Epithelial cell of prostate (primary cell): ENCODE data around the gene MAP2K2.
A peak's percentile ranks its signal among the peaks of the same experiment; 100 is the strongest.

Experiments used
- DNase-seq: peaks from one replicate; pipeline ENCODE4 v3.0.0-alpha.2; 2011; ENCODE audit warnings: low read depth, low spot score
- H3K27ac ChIP-seq: fragments of 450-650 bp; 2 replicates; pipeline ENCODE4 v1.5.1; 2017; ENCODE audit warnings: mild to moderate bottlenecking

The MAP2K2 gene

DNA sequence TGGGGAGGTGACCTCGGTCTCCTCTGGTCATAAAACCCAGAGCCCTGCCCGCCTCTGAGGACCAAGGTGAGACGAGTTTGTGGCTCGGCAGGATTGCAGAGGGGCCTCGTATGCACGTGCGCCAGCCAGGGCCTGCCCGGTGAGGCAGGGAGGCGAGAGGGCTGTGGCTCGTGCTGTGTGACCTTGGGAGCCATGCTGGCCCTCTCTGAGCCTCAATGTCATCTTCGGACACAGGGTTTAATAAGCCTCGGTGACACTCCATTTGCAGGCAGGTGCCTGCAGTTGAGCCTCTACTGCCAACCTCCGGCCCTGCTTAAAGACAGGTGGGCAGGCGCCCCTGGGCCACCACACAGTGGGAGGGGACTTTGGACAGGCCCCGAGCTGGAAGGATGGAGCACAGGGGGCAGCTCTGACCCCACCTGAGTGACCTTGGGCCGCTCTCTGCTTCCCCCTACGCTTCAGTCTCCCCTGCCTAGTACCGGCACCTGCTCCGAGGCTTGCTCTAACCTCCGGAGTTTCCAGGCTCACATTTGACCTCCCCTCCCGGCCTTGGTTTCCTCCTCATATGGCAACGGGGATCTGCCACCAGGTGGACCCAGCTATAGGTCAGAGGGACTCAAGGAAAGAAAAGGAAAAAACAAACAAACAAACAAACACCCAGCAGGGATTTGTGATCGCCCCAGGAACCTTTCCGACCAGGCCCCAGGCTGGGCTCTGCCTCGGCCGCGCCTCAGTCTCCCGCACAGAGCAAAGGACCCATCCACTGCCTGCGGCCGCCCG lies 60.4 kb downstream of the MAP2K2 start:
- no peak for DNase-seq
- peak overlapping the region; percentile 89 for H3K27ac ChIP-seq

DNA sequence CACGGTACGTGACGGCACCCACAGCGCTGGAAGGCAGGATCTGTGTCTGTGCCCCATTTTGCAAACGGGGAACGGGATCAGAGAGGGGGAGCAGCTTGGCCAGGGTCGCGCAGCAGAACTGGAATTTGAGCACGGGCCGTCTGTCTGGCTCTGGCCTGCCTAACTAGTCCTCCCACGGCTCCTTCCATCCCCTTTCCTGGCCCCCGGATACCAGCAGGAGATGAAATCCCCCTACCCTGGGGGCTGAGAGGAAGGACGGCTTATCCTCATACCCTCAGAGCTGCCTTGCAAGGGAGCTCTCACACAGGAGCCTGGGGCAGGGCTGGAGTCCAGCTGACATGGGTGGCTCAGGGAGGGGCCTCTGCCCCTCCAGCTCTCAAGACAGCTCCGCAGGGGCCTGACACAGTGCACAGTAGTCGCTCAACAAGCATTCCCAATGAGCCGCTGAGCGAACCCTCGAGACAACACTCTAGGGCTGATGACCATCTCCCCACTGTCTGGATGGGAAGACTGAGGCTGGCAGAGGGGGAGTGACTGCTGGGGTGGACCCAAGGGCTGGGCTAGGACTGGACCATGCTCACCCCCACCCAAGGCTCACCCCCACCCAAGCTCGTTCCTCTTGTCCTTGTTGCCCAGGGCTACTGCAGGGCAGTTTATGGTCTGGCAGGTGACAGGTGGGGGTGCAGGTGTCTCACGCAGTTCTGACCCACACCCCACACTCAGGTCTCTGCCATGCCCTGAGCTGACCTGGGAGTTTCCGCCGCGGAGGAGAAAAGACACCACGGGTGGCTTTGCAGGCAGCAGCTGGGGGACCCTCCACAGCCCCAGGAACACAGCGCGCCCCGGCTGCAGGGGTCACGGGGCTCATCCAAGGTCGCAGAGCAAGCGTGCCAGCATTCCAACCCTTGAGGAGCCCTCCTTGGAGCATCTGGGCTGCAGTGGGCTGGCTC lies 61.2 kb downstream of the MAP2K2 start:
- no peak for DNase-seq
- peak overlapping the region; percentile 89 for H3K27ac ChIP-seq

DNA sequence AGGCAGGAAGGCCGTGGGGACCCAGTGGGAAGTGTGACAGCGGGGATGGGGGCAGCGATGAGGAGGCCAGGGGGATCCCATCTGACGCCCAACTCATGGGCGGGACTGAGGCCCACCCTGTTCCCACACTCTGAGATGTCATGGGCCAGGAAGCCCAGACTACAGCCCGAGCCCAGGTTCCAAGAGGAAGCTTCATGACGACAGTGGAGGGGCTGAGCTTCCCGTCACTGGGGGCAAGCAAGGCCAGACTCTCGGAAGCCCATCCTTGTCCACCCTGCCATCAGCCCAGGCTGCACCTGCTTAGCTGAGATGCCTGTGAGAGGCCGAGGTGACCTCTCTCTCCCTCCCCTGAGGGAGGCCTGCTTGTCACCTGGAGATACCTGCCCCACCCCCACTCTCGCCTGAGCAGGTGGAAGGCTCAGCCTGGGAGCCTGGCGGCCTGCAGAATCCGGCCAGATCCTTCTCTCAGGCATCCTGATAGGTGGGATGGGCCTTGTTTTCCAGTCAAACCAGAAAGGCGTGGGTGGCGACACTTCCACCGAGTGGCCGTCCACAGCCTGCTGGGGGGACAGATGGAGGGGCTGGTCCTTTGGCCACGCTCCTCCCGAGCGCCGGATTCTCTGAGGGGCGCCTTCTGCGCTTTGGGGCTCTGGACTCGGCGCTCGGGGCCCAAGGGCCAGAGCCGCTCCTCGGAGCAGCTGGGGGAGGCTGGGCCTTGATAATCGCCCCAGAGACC lies 62.1 kb downstream of the MAP2K2 start:
- no peak for DNase-seq
- H3K27ac ChIP-seq = peak overlapping the region; percentile 89

DNA sequence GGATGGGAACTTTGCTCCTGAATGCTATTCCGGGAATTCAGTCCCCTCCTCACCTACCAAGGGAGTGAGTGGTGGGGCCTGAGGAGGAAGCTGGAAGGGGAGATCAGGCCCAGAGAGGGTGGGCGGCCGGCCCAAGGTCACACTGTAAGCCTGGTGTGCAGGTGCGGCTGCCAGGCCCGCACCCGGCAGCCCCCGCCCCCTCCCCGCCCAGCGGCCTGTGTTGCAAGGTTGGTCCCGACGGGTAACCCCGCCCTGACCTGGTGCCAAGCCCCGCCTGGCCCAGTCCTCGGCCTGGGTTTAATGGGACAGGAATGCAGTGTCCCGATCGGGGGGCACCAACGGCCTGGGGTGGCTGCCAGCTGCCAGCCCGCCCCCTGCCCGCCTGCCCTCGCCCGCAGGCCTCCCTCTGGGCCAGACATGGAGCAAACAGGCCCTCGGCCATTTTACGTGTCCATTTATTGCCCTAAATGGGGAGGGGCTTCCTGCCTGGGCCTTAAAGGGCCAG lies 62.7 kb downstream of the MAP2K2 start:
- H3K27ac ChIP-seq = peak overlapping the region; percentile 89
- DNase-seq = no peak

DNA sequence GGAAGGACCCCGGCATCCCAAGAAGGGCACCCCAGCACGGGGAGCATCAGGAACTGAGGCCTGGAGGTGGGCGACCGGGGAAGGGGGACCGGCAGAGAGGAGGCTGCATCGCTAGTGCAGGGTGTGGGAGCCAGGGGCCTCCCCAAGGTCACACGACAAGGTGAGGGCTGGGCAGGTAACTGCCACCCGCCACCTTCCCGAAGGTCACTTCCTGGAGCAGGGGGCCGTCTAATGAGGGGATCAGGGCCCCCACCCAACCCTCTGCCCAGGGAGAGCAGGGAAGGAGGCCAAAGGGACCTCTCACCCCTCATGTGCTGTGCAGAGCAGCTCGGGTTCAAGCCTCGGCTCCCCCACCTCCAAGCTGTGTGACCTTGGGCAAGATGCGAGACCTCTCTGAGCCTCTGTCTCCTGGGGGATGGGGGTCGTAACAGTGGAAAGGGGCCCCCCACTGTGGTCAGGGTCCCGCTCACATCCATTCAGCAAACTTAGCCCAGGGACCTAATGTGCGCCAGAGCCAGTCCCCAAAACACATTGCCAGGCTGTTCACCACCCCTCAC lies 63.2 kb downstream of the MAP2K2 start:
- H3K27ac ChIP-seq = peak overlapping the region; percentile 89
- no peak for DNase-seq

DNA sequence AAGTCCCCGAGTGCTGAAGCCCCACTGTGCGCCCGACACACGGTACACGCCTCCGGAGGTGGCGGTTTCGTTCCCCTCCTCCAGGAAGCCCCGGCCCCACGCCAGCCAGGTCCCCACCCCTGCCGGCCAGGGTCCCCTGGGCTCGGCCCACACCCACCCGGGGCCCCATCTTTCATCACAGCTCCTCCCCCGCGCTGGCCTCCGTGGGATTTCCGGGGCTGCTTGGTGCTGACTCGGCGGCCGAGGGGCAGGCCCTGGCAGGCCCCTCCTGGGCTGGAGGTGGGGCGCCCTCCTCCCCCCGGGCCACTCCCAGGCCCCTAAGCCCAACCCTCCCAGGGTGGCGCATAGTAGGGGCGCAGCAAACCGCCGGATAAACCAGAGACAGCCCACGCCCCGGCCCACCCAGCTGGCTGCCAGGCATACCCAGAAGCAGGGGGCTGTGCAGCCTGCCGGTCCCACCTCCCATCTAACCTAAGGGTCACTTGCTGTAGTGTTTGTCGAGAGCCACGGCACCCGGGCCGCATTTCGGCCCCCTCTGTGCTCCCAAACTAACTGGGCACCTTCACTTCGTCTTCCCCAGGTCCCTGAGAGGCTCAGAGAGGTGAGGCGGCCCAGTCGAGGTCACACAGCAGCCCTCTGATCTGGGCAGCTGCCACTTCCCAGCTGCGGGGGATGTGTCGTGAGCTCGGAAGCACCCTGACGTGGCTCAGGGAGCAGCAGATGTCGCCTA lies 63.9 kb downstream of the MAP2K2 start:
- DNase-seq = no peak
- peak overlapping the region; percentile 89 for H3K27ac ChIP-seq

DNA sequence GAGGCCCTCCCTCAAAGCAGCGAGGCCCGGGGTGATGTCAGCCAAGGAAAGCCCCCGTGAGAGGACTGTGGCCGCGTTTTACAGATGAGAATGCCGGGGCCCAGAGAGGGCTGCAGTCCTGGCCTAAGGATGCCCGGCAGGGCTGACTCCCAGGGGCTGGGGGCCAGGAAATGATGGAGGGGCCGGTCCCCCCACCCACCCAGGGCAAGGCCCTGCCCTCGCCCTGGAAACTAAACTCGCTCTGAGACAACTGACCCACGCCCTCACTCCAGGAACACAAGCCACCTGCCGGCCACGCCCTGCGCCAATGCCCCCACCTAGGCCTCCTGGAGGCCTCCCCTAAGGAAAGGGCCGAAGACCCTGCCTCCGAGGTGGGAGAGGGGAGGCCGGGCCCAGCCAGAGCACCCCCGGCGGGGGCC lies 64.5 kb downstream of the MAP2K2 start:
- DNase-seq = no peak
- H3K27ac ChIP-seq = peak overlapping the region; percentile 89

DNA sequence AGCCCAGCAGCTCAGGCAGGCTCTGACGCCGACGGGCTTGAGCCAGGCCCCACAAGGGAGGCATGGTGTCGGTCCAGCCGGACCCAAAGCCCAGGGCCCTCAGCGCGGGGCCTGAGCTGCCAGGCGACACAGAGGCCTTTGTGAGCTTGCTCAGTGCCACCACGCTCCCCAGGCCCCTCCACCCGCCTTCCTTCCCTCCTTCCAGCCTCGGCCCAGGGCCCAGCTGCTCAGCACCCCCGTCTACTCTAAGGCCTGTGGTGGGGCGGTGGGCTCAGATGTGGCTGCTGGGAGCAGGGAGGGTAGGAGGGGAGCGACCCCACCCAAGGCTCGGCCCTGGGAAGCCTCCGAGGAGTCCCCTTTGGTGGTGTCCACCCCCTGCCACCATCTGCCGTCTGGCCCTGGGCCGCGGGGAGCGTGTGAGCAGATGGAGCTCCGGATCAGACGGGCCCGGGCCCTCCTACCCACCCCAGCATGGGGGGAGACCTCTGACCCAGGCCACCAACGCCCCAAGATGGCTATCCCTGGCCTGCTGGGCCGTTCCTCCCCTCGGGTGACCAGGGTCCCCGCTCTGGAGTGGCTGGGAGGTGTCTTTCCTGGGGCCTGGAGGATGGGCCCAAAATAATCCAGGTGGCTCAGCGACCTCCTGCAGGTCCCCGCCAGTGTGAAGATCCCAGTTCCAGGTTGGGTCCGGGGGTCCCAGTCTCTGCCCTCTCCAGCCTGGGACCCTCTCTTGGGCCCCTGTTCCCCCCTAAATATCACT lies 65.0 kb downstream of the MAP2K2 start:
- peak overlapping the region; percentile 89 for H3K27ac ChIP-seq
- no peak for DNase-seq

DNA sequence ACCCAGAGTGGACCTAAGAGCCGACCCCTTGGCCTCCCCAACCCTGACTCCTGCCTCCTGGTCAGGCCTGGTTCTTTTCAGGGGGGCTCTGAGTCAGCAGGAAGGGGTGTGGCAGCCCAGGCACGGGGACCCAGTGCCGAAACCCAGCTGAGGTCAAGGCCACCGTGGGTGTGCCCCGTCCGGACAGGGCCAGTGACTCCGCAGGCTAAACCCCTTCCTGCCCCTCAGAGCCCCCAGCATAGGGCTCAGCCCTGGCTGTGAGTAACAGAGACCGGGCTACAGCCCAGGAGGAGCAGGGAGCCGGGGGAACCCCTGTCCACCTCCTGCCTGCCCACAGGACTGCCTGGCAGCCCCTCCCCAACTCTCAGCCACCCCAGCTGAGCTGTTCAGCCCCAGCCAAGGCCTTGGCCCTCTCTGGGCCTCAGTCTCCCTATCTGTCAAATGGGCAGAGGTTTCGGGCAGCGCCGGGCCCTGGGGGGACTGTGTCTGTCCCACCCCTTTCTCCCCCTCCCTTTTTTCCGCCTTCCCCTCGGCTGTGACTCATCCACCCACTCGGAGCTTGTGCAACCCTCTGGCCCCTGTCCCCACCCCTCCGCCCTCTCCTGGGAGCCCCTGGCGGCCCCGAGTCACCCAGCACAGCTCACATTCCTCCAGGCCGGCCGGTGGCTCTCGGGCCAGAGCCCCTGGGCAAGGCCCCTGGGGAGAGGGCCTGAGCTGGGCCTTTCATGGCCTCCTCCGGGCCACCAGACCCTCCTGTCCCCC lies 65.8 kb downstream of the MAP2K2 start:
- H3K27ac ChIP-seq = peak overlapping the region; percentile 89
- no peak for DNase-seq

DNA sequence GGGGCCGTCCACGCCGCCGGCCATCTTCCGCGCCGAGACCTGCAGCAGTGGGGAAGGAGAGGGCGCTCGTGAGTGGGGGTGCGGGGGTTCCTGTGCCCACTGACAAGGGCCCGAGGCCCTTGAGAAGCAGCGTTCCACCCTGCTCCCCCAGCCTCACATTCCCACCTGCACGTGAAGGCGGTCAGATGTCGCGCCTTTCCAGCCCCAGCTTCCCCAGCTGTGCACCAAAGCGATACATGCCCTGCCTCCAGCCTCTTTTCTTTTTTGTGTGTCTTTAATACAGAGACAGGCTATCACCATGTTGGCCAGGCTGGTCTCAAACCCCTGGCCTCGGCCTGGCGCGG lies 68.7 kb downstream of the MAP2K2 start:
- DNase-seq = no peak
- no peak overlapping the region for H3K27ac ChIP-seq

DNA sequence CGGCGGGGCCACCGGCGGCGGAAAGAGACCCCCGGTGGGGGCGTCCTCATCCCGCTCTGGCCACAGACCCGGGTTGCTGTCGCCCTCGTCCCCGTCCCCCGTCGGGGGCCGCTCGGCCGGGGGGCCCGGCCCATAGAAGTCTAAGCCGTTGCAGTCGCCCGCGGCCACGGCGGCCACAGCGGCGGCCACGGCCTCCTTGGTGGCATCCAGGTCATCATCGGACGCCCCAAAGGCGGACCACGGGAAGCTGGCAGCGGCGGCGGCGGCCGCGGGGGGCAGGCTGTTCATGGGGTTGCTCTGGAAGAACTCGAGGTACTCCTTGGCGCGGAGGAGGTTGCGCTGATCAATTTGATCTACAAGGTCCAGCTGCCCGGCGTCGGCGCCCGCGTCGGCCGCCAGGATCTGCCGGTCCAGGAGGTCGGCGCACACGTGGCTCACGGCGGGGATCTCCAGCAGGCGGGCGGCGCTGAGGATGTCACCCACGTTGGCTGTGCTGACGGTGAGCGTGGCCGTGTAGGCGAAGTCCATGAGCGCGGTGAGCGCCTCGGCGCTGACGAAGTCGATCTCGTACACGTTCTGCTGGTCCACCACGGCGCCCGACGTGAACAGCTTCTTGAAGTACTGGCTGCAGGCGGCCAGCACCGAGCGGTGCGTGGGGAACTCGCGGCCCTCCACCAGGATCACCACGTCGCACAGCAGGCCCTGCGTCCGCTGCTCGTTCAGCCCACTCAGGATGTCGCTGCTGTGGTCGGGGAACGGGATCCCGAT lies 69.3 kb downstream of the MAP2K2 start:
- no peak for DNase-seq
- H3K27ac ChIP-seq = no peak overlapping the region

DNA sequence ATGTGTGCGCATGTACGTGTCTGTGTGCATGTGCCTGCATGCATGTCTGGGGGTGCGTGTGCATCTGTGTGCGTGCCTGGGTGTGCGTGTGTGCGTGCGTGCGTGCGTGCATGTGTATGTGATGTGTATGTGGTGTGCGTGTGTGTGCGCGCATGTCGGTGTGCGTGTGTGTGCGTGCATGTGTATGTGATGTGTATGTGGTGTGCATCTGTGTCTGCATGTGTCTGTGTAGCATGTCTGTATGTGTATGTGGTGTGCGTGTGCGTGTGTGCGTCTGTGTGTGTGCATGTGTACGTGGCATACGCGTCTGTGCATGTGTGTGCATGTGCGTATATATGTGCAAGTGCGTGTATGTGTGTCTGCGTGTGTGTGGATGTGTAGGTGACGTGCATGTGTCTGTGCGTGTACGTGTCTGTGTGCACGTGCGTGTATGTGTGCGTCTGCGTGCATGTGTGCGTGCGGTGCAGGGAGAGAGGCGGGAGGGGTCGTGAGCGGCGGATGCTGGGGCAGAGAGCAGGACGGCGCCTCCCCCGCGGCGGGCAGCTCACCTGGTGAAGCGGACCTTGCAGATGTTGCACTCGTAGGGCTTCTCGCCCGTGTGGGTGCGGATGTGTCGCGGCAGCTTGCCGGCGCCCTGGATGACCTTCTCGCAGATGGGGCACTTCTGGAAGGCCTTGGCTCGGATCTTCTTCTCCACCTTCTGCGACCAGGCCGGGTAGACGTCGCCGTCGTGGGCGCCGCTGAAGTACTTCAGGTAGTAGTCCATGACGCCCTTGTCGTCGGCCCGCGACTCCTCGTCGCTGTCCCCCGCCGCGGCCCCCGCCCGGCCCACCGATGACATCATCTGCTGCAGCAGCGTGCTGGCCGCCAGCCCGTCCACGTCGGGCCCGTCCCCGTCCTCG lies 70.2 kb downstream of the MAP2K2 start:
- DNase-seq = no peak
- H3K27ac ChIP-seq = peak overlapping the region; percentile 89

DNA sequence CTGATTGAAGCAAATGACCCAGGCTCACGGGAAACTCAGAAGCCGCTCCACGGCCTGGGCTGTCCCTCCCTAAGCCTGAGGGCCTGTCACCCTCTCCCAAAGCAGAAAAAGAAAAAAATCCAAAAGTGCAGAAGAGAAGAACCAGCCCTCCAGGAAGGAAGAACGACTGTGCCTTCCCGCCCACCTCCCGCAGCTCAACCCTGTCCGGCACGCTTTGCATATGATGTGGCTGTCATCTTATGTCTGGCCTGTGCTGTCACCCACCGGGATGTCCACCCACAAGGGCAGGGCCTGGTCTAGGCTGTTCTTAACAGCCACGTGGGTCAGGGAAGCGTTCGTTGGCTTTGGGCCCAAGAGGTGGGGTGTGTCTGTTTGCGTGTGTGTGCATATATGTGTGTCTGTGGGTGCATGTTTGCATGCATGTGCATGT lies 70.9 kb downstream of the MAP2K2 start:
- DNase-seq = no peak
- peak overlapping the region; percentile 89 for H3K27ac ChIP-seq

DNA sequence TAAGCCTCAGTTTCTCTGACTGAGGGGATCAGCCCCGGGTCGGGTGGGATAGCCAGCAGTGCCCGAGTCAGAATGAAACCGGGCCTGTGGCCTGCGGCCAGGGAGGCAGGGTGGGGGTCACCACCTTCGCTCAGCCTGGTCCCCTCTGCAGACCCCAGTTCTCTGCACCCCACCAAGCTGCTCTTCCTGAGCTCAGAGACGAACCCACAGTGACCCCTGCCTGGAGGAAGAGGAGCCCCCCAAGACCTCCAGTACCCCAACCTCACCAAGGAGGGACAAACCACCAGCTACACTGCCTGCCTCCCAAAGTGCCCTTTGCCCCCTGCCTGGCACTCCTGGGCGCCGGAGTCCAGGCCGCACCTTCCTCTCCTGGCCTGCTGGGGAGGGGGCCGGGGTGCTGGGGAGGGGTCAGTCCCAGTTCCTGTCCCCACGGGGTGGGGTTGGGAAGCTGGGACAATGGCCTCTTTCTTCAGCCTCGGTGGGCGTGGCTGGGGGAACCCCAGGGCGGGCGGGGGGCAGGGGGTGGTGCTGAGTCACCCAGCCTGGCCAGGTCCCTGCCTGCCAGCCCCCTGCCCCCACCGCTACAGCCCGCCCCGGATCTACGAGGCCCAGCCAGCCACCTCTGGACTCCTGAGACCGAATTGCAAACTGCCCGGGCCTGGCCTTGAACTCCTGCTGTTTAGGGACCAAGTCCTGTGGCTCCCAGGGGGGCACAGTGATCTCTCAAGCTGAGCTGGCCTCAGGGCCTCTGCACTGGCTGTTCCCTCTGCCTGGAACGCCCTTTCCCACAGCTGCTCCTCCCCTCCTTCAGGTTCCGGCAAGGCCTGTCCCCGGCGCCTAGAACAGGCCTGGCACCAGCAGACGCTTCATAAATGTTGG lies 71.6 kb downstream of the MAP2K2 start:
- peak overlapping the region; percentile 89 for H3K27ac ChIP-seq
- no peak for DNase-seq
